ENCODE measurements around the gene OR2AG2.
A peak's percentile ranks its signal among the peaks of the same experiment; 100 is the strongest.

OR2AG2 gene

GRCh38 chr11:6738590-6738989 is 33.2 kb downstream of the OR2AG2 start:
- no peak for DNase-seq

DNA sequence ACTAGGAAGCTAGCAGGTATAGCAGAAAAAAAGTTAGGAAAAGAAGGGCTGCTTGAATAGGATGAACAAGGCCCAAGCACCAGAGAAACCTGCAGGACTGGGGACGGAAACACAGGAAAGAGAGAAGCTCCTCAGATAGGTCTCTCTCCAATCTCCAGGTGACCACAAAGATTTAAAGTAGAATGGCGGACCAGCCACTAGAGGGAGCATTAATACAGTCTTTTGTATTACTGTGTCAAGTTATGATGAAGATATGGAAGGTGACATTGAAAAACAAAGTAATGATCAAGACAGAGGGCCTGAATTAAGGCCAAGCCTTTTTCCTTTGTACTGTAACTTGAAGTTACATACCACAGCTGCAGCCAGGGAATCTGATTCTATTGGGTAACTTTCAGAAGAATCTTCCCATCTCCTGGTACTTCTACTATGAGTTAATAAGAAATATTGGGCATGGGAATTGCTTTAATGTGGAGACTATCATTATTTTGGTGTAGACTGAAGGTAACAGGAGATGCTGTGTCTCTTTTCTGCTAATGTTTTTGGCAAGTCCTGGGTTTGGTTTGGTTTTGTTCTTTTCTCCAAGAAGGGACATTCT is 33.8 kb downstream of the OR2AG2 start:
- DNase-seq: peak; percentile 84

DNA sequence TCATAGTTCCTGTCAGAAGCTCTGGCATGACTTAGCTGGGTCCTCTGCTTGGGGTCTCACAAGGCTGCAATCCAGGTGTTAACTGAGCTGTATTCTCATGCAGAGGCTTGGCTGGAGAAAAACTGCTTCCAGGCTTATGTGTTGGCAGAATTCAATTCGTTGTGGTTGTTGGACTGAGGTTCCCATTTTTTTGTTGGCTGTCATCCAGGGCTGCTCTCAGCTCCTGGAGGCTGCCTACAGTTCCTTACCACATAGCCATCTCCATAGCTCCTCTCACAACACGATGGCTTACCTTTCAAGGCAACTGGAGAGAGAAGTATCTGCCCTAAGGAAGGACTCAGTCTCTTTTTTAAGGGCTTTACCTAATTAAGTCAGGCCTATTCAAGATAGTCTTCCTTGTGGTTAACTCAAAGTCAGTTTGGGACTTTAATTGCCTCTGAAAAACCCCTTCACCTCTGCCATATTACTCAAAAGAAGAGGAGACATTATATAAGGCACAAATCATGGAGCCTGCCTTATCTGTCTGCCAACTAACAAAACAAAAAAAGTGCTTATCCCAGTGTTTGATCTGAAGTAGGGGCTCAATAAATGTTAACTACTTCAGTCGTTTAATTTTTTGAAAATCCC is 35.2 kb downstream of the OR2AG2 start:
- peak; percentile 12 for DNase-seq

DNA sequence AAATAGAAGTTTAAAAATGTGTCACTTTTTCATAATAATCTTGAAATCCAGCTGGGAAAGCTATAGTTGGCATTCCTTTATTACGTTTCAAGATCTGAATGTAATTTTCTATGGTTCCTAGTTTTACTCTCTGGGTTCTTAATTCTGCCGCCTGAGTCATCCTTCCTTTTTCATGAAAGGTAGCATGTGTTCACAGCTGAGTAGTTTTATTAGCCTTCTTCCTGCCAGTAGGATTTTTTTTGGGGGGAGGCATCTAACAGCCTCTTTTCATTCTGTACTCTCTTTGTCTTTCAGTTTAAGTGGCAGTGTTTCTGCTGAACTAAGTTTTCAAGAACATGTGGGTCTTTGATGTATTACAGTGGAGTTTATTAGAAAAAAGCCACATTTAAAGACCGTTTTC is 36.5 kb downstream of the OR2AG2 start:
- DNase-seq: peak; percentile 28

DNA sequence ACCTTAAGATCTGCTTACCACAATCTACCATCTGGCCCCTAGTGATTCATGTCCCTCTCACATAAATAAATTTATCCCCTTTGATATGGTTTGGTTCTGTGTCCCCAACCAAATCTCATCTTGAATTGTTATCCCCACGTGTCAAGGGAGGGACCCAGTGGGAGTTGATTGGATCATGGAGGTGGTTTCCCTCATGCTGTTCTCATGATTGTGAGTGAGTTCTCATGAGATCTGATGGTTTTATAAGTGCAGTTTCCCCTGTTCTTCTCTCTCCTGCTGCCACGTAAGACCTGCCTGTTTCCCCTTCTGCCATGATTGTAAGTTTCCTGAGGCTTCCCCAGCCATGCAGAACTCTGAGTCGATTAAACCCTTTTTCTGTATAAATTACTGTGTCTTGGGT is 37.2 kb downstream of the OR2AG2 start:
- no peak for DNase-seq

GRCh38 chr11:6733326-6734275 is 38.2 kb downstream of the OR2AG2 start:
- peak; percentile 45 for DNase-seq

DNA sequence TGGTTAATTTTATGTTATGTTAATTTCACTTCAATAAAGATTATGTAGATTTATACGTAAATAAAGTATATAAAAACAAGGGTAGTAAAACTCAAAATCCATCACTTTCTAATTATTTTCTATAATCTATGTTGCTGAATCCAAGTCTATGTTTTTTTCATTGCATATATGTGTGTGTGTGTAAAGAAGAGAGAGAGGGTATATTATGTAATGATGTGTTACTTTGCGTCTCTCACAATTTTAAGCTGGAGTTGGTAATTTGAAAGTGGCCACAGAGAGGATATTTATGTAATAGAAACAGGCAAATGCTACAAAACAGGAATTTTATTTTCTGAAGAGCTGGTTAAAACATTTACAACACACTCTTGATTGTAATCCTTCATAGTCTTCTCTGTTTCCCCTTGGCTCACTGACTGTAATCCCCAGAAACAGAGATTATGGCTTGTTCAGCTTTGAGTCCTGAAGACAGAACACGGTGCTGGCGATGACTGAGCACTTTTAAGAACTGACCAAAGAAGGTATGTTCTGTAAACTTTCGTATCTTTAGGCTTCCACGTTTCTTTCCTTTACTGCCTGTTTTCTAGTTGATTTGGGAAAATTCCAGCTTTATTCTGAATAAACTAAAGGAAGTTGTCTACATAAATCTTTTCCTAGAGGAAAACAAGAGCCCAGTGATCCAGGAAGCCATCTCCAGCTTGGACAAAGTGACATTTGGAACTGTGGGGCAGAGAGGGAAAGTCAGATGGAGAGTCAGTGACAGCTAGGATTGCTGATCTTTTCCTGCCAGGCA is 43.6 kb downstream of the OR2AG2 start:
- no peak for DNase-seq

GRCh38 chr11:6725386-6725896 is 46.3 kb downstream of the OR2AG2 start:
- DNase-seq: no peak

DNA sequence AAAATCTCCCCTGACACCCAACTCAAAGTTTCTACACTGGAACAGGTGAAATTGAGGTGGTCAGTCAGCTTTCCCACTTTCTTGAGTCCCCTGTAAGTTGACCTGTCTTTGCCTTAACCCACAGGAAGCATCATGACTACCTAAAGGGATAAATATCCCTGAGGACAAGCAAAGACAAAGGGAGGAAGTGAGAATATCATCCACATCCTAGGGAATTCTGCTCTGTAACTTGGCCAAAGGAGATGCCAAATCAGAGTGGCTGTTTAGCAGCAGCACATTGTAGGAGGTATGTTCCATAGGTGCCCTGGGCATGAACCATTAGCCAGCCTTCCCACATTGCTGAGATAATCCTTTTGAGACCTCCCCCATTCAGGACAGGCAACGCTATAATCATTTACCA is 47.8 kb downstream of the OR2AG2 start:
- DNase-seq: no peak

DNA sequence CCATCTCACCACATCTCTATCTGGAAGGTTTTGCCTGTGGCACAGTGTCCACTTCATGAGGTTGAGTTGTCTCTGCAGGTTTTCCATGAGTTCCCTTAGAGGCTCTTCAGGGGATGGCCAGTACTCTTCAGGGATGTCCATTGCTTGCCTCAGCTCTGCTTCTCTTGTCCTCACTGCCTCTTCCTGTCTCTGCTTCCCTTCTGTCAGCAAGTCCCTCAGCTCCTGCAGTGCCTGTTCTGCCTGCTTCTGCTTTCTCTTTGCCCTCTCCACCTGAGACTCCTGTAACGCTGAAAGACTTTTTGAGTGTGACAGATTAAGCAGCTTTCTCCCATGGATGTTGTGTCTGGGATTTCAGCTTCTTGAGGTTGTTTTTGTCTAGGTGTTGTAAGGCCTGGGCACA is 50.4 kb downstream of the OR2AG2 start:
- no peak for DNase-seq

DNA sequence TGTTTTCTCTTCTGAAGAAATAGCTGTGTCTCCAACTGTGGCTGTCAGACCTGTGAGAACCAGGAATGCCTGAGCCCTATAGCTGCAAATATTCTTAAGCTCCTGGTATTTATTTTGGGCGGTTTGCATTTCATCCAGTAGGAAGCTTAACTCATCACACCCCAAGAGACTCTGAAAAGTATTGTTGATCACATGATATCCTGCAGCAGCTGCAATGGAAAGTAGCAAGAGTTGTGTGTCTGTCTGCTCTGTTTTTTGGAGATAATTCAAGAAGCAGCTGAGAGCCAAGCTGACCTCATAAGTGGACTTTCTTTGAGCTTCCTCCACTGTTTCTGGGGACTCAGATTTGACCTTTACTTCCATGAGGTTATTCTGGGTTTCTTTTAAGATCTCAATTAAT is 52.2 kb downstream of the OR2AG2 start:
- DNase-seq: no peak

DNA sequence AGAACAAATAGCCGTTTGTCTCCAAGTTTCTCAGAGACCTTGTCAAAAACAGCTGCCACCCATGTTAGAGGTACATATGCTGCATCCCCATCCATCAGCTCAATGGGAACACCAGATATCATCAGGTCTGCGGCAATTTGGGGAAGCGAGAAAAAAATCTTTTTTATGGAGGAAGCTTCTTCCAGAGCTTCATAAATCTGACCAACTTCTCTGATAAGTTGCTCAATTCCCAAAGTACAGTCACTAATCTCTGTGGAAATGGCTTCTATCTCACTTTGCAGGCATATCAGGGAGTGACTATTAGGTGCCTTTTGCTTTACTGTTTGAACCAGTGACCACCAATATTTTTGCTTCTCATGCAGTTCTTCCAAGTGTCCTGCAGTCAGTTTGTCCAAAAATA is 54.4 kb downstream of the OR2AG2 start:
- no peak for DNase-seq

All from CD4-positive, alpha-beta T cell treated with Interleukin-21 for 1 hour (primary cell).